GM12865 (cell line): ENCODE data around the gene FAR2.

Source experiments
- DNase-seq: peaks from one replicate; pipeline ENCODE4 v3.0.0; 2010; ENCODE audit warnings: low read depth
- H3K4me3 ChIP-seq: 2 replicates; pipeline ENCODE4 v1.5.1; 2011; ENCODE audit warnings: mild to moderate bottlenecking, low read depth, low read length, control low read depth
- TF ChIP-seq, protein P1 (sequence below): IDR thresholded peaks from 2 replicates; pipeline ENCODE4 v1.5.1; 2011; ENCODE audit warnings: low read length, control low read depth, low read depth, inconsistent platforms; ENCODE audit not compliant: insufficient read depth; ENCODE audit errors: missing control alignments

Gene FAR2

DNA sequence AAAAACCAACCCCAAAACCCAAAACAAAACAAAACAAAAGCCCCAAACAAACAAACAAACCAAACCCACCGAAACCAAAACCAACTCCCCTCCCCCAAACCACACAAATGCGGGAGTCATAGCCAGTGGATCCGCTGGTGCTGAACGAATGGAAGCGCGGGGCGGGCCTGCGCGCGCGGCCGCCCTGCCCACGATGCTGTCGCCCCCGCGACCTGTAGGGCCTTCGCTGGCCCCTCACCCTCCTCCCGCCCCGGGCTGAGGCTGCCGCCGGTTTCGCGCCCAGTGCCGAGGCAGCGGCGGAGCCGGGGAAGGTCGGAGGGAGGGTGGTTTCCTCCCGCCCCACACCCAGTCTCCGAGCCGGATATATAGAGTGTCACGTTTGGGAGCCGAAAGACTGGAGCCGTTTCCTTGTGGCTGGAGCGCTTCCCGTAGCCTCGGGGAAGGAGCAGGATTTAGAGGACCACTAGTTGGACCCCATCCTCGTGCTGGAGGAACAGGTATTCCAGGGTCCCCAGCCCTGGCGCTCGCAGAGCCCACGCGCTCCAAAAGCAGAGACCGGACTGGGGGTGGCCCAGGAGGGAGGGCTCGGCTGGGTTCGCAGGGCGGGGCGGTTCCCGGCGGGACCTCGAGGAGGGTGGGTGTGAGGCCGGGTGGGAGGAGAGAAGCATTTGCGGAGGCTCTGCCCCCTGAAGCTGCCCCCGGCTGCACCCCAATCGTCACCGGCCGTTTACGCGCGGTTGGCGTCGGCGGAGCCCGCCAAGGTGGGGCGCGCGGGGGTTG is at the start of gene FAR2:
TSS of gene FAR2 (plus strand) at position 368 of the 780 bp plus-strand sequence. CDS start 121,172 bp downstream, outside the sequence.
- TF ChIP-seq, protein P1, sequence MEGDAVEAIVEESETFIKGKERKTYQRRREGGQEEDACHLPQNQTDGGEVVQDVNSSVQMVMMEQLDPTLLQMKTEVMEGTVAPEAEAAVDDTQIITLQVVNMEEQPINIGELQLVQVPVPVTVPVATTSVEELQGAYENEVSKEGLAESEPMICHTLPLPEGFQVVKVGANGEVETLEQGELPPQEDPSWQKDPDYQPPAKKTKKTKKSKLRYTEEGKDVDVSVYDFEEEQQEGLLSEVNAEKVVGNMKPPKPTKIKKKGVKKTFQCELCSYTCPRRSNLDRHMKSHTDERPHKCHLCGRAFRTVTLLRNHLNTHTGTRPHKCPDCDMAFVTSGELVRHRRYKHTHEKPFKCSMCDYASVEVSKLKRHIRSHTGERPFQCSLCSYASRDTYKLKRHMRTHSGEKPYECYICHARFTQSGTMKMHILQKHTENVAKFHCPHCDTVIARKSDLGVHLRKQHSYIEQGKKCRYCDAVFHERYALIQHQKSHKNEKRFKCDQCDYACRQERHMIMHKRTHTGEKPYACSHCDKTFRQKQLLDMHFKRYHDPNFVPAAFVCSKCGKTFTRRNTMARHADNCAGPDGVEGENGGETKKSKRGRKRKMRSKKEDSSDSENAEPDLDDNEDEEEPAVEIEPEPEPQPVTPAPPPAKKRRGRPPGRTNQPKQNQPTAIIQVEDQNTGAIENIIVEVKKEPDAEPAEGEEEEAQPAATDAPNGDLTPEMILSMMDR, result no peak
- DNase-seq, result peak; percentile 52

DNA sequence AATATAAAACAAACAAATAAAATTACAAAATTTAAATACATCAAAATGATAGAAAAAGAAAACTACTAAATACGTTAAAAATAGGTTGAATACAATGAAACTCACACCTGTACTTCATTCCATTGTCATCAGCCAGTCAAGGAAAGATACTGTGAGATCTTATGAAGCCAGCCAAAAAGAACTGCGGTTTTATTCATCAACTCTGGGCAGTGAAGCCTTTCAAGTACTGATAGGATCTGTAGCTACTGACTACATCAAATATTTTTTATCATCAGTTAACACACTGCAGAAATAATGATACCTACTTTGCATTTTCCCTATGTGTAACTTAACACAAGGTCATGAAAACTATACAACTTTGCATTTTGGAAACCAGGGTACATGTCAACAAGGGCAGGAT is 46.3 kb upstream of the FAR2 start:
- TF ChIP-seq, protein P1, result no peak
- DNase-seq, result no peak
- H3K4me3 ChIP-seq, result no peak overlapping the region

More for the DNA sequence above, at the start of gene FAR2:
- peak within 1 kb of the TSS; percentile 72 for H3K4me3 ChIP-seq

DNA sequence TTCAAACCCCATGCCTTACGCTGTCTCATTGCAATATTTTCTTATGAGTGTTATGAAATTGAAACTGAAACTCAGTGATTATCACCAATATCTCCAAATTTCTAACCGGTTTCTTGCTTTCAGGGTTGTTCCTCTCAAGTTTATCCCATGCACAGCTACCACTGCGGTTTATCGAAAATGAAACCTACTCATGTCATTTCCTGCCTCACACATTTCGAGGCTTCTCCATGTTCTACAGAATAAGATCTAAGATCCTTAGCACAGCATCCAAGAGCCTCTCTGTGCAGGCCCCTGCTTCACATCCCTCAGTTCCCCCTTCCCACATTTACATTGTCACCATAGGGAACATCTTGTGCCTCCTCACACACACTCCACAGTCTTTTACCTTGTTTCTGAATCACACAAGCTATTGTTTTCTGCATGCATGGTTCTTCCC is 45.5 kb upstream of the FAR2 start:
- no peak overlapping the region for H3K4me3 ChIP-seq
- TF ChIP-seq, protein P1, result no peak
- peak; percentile 85 for DNase-seq

DNA sequence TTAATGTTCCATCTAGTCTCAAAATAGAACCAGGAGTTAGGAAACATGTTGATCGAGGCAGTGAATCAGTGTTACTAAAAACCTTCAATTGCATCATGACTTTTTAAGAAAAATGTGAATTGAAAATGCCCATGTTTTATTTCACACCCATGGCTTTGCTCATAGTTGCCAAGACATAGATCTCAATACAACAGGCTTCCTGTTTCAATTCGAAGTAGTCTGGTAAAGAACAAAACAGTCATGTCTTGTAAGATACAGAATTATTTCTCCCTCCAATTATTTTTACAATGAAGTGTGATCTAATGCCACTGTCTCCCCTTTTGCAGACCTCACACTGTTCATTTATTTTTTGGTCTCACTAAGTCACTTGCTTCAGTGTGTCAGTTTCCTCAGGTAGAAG is 44.6 kb upstream of the FAR2 start:
- DNase-seq, result no peak
- TF ChIP-seq, protein P1, result no peak
- no peak overlapping the region for H3K4me3 ChIP-seq

DNA sequence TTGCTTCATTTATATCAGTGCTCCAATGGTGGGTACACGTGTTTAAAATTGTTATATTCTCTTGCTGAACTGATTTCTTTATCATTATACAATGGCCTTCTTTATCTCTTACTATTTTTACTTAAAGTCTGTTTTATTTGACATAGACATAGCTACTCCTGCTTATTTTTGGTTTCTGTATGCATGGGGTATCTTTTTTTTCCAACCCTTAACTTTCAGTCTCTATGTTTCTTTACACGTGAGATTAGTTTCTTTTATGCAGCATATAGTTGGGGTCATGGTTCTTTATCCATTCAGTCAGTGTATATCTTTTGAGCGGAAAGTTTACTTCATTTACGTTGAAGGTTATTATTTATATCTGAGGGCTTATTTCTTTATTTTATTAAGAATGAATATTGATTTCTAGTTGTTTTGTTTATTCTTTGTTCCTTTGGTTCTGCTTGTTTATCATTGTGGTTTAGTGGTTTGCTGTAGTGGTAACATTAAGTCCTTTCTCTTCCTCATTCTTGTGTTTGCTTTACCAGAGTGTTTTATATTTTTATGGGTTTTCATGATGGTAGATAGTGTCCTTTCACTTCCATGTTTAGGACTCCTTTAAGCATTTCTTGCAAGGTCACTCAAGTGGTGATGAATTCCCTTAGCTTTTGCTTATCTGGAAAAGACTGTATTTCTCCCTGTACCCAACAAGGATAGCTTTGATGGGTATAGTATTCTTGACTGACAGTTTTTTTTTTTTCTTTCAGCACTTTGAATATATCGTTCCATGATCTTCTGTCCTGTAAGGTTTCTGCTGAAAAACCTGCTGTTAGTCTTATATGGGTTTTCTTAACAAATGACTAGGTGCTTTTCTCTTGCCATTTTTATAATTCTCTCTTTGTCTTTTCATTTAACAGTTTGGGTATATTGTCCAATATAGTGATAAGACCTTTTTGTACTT is 38.3 kb upstream of the FAR2 start:
- TF ChIP-seq, protein P1, result no peak
- H3K4me3 ChIP-seq, result no peak overlapping the region
- DNase-seq, result no peak

DNA sequence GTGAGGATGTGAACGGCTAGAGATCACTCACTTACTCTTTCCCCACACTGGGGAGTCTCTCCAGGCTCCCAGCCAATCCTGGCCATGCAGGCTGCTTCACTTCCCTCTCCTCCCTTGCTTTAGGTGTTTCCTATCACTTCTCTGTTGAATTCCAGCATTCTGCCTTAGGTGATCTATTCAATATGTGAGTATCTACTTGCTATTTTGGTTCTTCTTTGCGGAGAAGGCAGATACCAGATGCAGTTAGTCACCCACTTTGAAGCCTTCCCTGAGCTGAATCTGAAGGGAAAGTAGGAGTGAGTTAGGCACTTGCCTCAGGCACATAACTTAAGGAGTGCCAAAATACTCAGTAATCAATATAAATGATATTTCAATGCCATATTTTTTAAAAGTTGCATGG is 36.0 kb upstream of the FAR2 start:
- no peak for DNase-seq
- TF ChIP-seq, protein P1, result no peak
- no peak overlapping the region for H3K4me3 ChIP-seq
